Suprapubic skin (tissue), 4 donors: ENCODE results near the gene GGA3.

ENCODE experiments used
- CTCF ChIP-seq, 2 donors: fragments of 200-600 bp in 1 of 2; fragments of 450-650 bp in 1 of 2; sonication (generic) in 1 of 2; IDR thresholded peaks; one replicate each; pipeline ENCODE4 v1.5.1; 2016 to 2019; ENCODE audit warnings: antibody characterized with exemption in 2 of 2, mild to moderate bottlenecking in 1 of 2, moderate library complexity in 1 of 2
- EP300 ChIP-seq: sonication (generic); formaldehyde crosslinking; IDR thresholded peaks from one replicate; pipeline ENCODE4 v1.6.1; 2017; ENCODE audit warnings: antibody characterized with exemption
- POLR2A ChIP-seq, 2 donors: fragments of 450-650 bp; IDR thresholded peaks; one replicate each; pipeline ENCODE4 v1.6.1; 2017; ENCODE audit warnings: antibody characterized with exemption in 2 of 2, mild to moderate bottlenecking in 2 of 2, moderate library complexity in 2 of 2
- POLR2AphosphoS5 ChIP-seq, 3 donors: sonication (generic); formaldehyde crosslinking; IDR thresholded peaks; one replicate each; pipeline ENCODE4 v1.6.1; 2017; ENCODE audit warnings: antibody characterized with exemption in 3 of 3

- no peak for TF ChIP-seq POLR2A (IDR thresholded peaks at IDR 0.05)
- no peak for TF ChIP-seq CTCF (IDR thresholded peaks at IDR 0.05)
- no peak for TF ChIP-seq POLR2AphosphoS5 (IDR thresholded peaks at IDR 0.05)
- no peak for TF ChIP-seq EP300
Measured at GRCh38 chr17:75266316-75267152, 5.1 kb upstream of the GGA3 start.
